A549 (cell line): ENCODE measurements around the gene PAPPA2. TPM values are rescaled to one million over a fixed set of nuclear protein-coding genes. Genes with fewer than 3 reads are reported as not detected.
"Not testable (repeated sequence)": the region's sequence is repeated elsewhere in the genome, so short reads cannot be mapped to it uniquely, and the experiment has no call there.

Experiments used
- ATAC-seq, 2 experiments: fragments of 200-7000 bp in 1 of 2; fragments of >200 bp in 1 of 2; cut with Nextera tagmentation in 1 of 2; cut with Tn5 transposase in 1 of 2; 3 replicates each; pipeline versions ENCODE4 v1.8.0 to v1.9.1; 2018 to 2020; ENCODE audit warnings: mild to moderate bottlenecking in 1 of 2, moderate library complexity in 1 of 2
- CTCF ChIA-PET: fragments of 300-600 bp; sonication (Branson Sonifier 250); formaldehyde crosslinking; extraction: SDS; loops from one replicate; lab custom pipeline; 2021; ENCODE audit warnings: antibody characterized with exemption, inconsistent platforms; lab: Yijun Ruan, JAX
- POLR2A ChIA-PET: fragments of 350-600 bp; formaldehyde crosslinking; extraction: SDS; loops from one replicate; lab custom pipeline; 2021; ENCODE audit warnings: antibody characterized with exemption, inconsistent platforms; lab: Yijun Ruan, JAX
- DNase-seq, 2 experiments: peaks; one replicate each; pipeline versions ENCODE4 v3.0.0 to v3.0.0-alpha.2; 2011 to 2016; ENCODE audit warnings: low read depth in 1 of 2, low spot score in 1 of 2
- FAIRE-seq: peaks from 2 replicates; lab custom pipeline; 2011; peaks lifted over from hg19 to GRCh38; lab: Jason Lieb, UNC
- H3K27ac ChIP-seq, 2 experiments: fragments of >200 bp; sonication (Bioruptor Twin); formaldehyde crosslinking; 3 replicates each; pipeline ENCODE4 v1.5.1; 2016 to 2017
- H3K4me1 ChIP-seq: fragments of >200 bp; sonication (Bioruptor Twin); formaldehyde crosslinking; 3 replicates; pipeline ENCODE4 v1.6.1; 2016
- H3K4me2 ChIP-seq: fragments of >200 bp; sonication (Bioruptor Twin); formaldehyde crosslinking; 3 replicates; pipeline ENCODE4 v1.6.1; 2016
- H3K4me3 ChIP-seq: fragments of >200 bp; sonication (Bioruptor Twin); formaldehyde crosslinking; 3 replicates; pipeline ENCODE4 v1.5.1; 2016
- H3K9me3 ChIP-seq: fragments of >200 bp; sonication (Bioruptor Twin); formaldehyde crosslinking; 3 replicates; pipeline ENCODE4 v1.6.1; 2016
- BHLHE40 ChIP-seq: IDR thresholded peaks from 2 replicates; pipeline ENCODE4 v1.6.1; 2012; ENCODE audit warnings: low read depth, low read length, inconsistent platforms
- CBX8 ChIP-seq: fragments of 200-600 bp; sonication (generic); IDR thresholded peaks from 2 replicates; pipeline ENCODE4 v1.6.1; 2016
- CHD2 ChIP-seq: fragments of 150-350 bp; IDR thresholded peaks from 2 replicates; pipeline ENCODE4 v1.6.1; 2014; ENCODE audit warnings: low read length; ENCODE audit not compliant: partially characterized antibody
- E2F6 ChIP-seq: IDR thresholded peaks from 2 replicates; pipeline ENCODE4 v1.6.1; 2012; ENCODE audit warnings: low read depth, borderline replicate concordance
- EHF ChIP-seq: fragments of 250-450 bp; sonication (Bioruptor Pico); IDR thresholded peaks from 2 replicates; pipeline ENCODE4 v1.5.0; 2020; ENCODE audit warnings: mild to moderate bottlenecking
- EHMT2 ChIP-seq: fragments of 200-600 bp; sonication (generic); IDR thresholded peaks from 2 replicates; pipeline ENCODE4 v1.6.1; 2016; ENCODE audit warnings: antibody characterized with exemption, low read depth, mild to moderate bottlenecking, moderate library complexity
- EP300 ChIP-seq, 2 experiments: fragments of >200 bp; sonication (Bioruptor Twin); formaldehyde crosslinking; IDR thresholded peaks; 2 replicates in 1 of 2; 3 replicates in 1 of 2; pipeline ENCODE4 v1.6.1; 2016 to 2017
- ESRRA ChIP-seq: fragments of 150-350 bp; IDR thresholded peaks from 2 replicates; pipeline ENCODE4 v1.6.1; 2014; ENCODE audit warnings: mild to moderate bottlenecking, low read length, borderline replicate concordance
- FOSL2 ChIP-seq, 2 experiments: fragments of 450-650 bp in 1 of 2; fragments of >200 bp in 1 of 2; sonication (Bioruptor Twin) in 1 of 2; formaldehyde crosslinking; IDR thresholded peaks; 2 replicates each; pipeline versions ENCODE4 v1.5.0 to v1.6.1; 2016 to 2020; ENCODE audit warnings: mild to moderate bottlenecking in 1 of 2, moderate library complexity in 1 of 2
- FOXS1 ChIP-seq: fragments of 250-450 bp; sonication (Bioruptor Pico); IDR thresholded peaks from 2 replicates; pipeline ENCODE4 v1.5.0; 2020; ENCODE audit warnings: mild to moderate bottlenecking, moderate library complexity
- HEYL ChIP-seq: fragments of 250-450 bp; sonication (Bioruptor Pico); IDR thresholded peaks from 2 replicates; pipeline ENCODE4 v1.8.0; 2021; ENCODE audit warnings: mild to moderate bottlenecking, moderate library complexity
- HMGXB4 ChIP-seq: fragments of 250-450 bp; sonication (Bioruptor Pico); IDR thresholded peaks from 2 replicates; pipeline ENCODE4 v1.5.0; 2021; ENCODE audit warnings: mild to moderate bottlenecking, moderate library complexity, borderline replicate concordance
- HOXB13 ChIP-seq: fragments of 250-450 bp; sonication (Bioruptor Pico); IDR thresholded peaks from 2 replicates; pipeline ENCODE4 v1.5.0; 2020; ENCODE audit warnings: low read depth, mild to moderate bottlenecking, moderate library complexity
- MAFK ChIP-seq: fragments of 450-650 bp; IDR thresholded peaks from 2 replicates; pipeline ENCODE4 v1.6.1; 2014; ENCODE audit not compliant: partially characterized antibody
- MYC ChIP-seq: IDR thresholded peaks from 2 replicates; pipeline ENCODE4 v1.6.1; 2012; ENCODE audit warnings: mild to moderate bottlenecking, inconsistent platforms, low read length, improper control_type of control experiment, borderline replicate concordance
- NFE2L2 ChIP-seq: fragments of 150-350 bp; conservative IDR thresholded peaks from 2 replicates; pipeline ENCODE4 v1.6.1; 2014; ENCODE audit warnings: low read length
- NPAS2 ChIP-seq: fragments of 250-450 bp; sonication (Bioruptor Pico); IDR thresholded peaks from 2 replicates; pipeline ENCODE4 v1.8.0; 2022; ENCODE audit warnings: mild to moderate bottlenecking, moderate library complexity, borderline replicate concordance
- NR3C1 ChIP-seq: fragments of >200 bp; sonication (Bioruptor Twin); formaldehyde crosslinking; IDR thresholded peaks from 3 replicates; pipeline ENCODE4 v1.6.1; 2017
- PHF8 ChIP-seq: fragments of 200-600 bp; sonication (generic); IDR thresholded peaks from 2 replicates; pipeline ENCODE4 v1.6.1; 2016; ENCODE audit warnings: low read depth, mild to moderate bottlenecking, antibody characterized with exemption, moderate library complexity, borderline replicate concordance
- POLR2A ChIP-seq: IDR thresholded peaks from 2 replicates; pipeline ENCODE4 v1.6.1; 2012; ENCODE audit warnings: mild to moderate bottlenecking, low read length
- POLR2AphosphoS2 ChIP-seq: conservative IDR thresholded peaks from 2 replicates; pipeline ENCODE4 v1.6.1; 2012; ENCODE audit warnings: low read length, improper control_type of control experiment, inconsistent platforms
- RAD21 ChIP-seq, 2 experiments: fragments of >200 bp in 1 of 2; sonication (Bioruptor Twin) in 1 of 2; formaldehyde crosslinking in 1 of 2; IDR thresholded peaks in 1 of 2; conservative IDR thresholded peaks in 1 of 2; 2 replicates in 1 of 2; 3 replicates in 1 of 2; pipeline ENCODE4 v1.6.1; 2012 to 2018; ENCODE audit warnings: inconsistent platforms in 1 of 2
- RARB ChIP-seq: fragments of 250-450 bp; sonication (Bioruptor Pico); IDR thresholded peaks from 2 replicates; pipeline ENCODE4 v1.8.0; 2021; ENCODE audit warnings: mild to moderate bottlenecking, moderate library complexity
- RFX5 ChIP-seq: fragments of 450-650 bp; IDR thresholded peaks from 2 replicates; pipeline ENCODE4 v1.7.1; 2014; ENCODE audit warnings: antibody characterized with exemption, mild to moderate bottlenecking, moderate library complexity
- SMC3 ChIP-seq: fragments of >200 bp; sonication (Bioruptor Twin); formaldehyde crosslinking; IDR thresholded peaks from 3 replicates; pipeline ENCODE4 v1.6.1; 2018; ENCODE audit warnings: inconsistent platforms
- SREBF2 ChIP-seq: fragments of 450-650 bp; IDR thresholded peaks from 2 replicates; pipeline ENCODE4 v1.6.1; 2014; ENCODE audit warnings: mild to moderate bottlenecking, moderate library complexity
- TFCP2L1 ChIP-seq: fragments of 250-450 bp; sonication (Bioruptor Pico); IDR thresholded peaks from 2 replicates; pipeline ENCODE4 v1.5.0; 2021; ENCODE audit warnings: mild to moderate bottlenecking
- ZFP36 ChIP-seq: fragments of 450-650 bp; IDR thresholded peaks from 2 replicates; pipeline ENCODE4 v1.6.1; 2014; ENCODE audit warnings: borderline replicate concordance; ENCODE audit not compliant: partially characterized antibody
- ZNF302 ChIP-seq: fragments of 250-450 bp; sonication (Bioruptor Pico); IDR thresholded peaks from 2 replicates; pipeline ENCODE4 v1.9.0; 2021; ENCODE audit warnings: inconsistent platforms, mild to moderate bottlenecking, moderate library complexity
- WGBS: methylation state at CpG from one replicate; pipeline ENCODE4 v1.1.6; 2017; ENCODE audit errors: missing lambda C conversion rate; 5-methylcytosine and 5-hydroxymethylcytosine counted together
- polyA plus RNA-seq, 4 experiments: library from polyadenylated mRNA; depleted of rRNA in 3 of 4; stranded (reverse); fragments of >200 nt; fragmentation: RNase III in 1 of 4; extraction: RNeasy Plus Mini Kit Qiagen cat#74134 plus additional on column Dnase treatment in 1 of 4; gene quantifications; 2 replicates in 3 of 4; 3 replicates in 1 of 4; pipeline ENCODE4 v1.2.3, GENCODE V29; 2011 to 2017

PAPPA2 gene
- polyA plus RNA-seq, 2 of the 4 experiments (the other 2 are of a cell fraction) = 0.03 to 0.72 TPM

GRCh38 chr1:176450526-176450925 is 12.4 kb upstream of the PAPPA2 start:
- POLR2A ChIA-PET = no interaction called here
- ATAC-seq (0 out of 6 replicates have a peak, but pooled peaks of 1 of the 2 experiments have one; percentile 18), DNase-seq (no peak), FAIRE-seq (no peak)
- CTCF ChIA-PET = interaction anchor here (0.9 kb wide), 1 partner anchor 17 kb away, joined by 4 read pairs; no protein-coding TSS in a partner anchor
- Histone ChIP-seq H3K27ac (no peak overlapping the region), H3K4me1 (no peaks in the 10 kb centered on the region), H3K4me2 (no peak overlapping the region), H3K9me3 (no peaks in the 10 kb centered on the region), H3K4me3 (no peak overlapping the region)
- no peak for TF ChIP-seq FOSL2 (IDR thresholded peaks at IDR 0.05)
- TF ChIP-seq FOSL2 (CRISPR knock-in tag; IDR thresholded peaks at IDR 0.05) = no peak
- no peak for TF ChIP-seq ZNF302
- TF ChIP-seq BHLHE40 = no peak
- TF ChIP-seq HOXB13 (CRISPR knock-in tag) = no peak
- TF ChIP-seq E2F6 = no peak
- TF ChIP-seq FOXS1 (CRISPR knock-in tag) = no peak
- no peak for TF ChIP-seq POLR2AphosphoS2
- TF ChIP-seq RFX5 = no peak
- TF ChIP-seq SREBF2 = no peak
- TF ChIP-seq ESRRA = no peak
- no peak for TF ChIP-seq NPAS2 (CRISPR knock-in tag)
- TF ChIP-seq CHD2 = no peak
- TF ChIP-seq NFE2L2 = no peak
- no peak for TF ChIP-seq NR3C1
- no peak for TF ChIP-seq HEYL (CRISPR knock-in tag)
- no peak for TF ChIP-seq RAD21 (conservative IDR thresholded peaks at IDR 0.05 in 1 of 2, IDR thresholded peaks at IDR 0.05 in 1 of 2)
- no peak for TF ChIP-seq SMC3
- WGBS = 0% methylated on average over 1 of the region's 1 CpG

- ATAC-seq, H3K4me1 ChIP-seq, CTCF ChIA-PET, H3K4me3 ChIP-seq, DNase-seq, POLR2A ChIA-PET, FAIRE-seq, H3K9me3 ChIP-seq, H3K27ac ChIP-seq, H3K4me2 ChIP-seq: not testable (repeated sequence)
- WGBS = 0% methylated on average over 2 of the region's 2 CpGs
These were observed 11.2 kb upstream of the PAPPA2 start for GRCh38 chr1:176451741-176452140.

- Histone ChIP-seq H3K27ac (no peak overlapping the region), H3K9me3 (no peaks in the 10 kb centered on the region), H3K4me3 (no peak overlapping the region), H3K4me2 (no peak overlapping the region), H3K4me1 (no peaks in the 10 kb centered on the region)
- FAIRE-seq (no peak), DNase-seq (no peak), ATAC-seq (0 out of 6 replicates have a peak, but pooled peaks of 1 of the 2 experiments have one; percentile 30)
- CTCF ChIA-PET = no interaction called here
- WGBS = 5% methylated on average over 8 of the region's 8 CpGs
- POLR2A ChIA-PET = no interaction called here
- TF ChIP-seq EHF (no peak), E2F6 (no peak), EP300 (IDR thresholded peaks at IDR 0.05) (no peak), RARB (CRISPR knock-in tag) (no peak), MYC (no peak), ESRRA (no peak), ZFP36 (no peak), TFCP2L1 (no peak), CBX8 (no peak), RAD21 (conservative IDR thresholded peaks at IDR 0.05 in 1 of 2, IDR thresholded peaks at IDR 0.05 in 1 of 2) (no peak), EHMT2 (no peak), PHF8 (no peak), HMGXB4 (CRISPR knock-in tag) (no peak), MAFK (no peak), POLR2A (no peak), NR3C1 (no peak), SREBF2 (no peak), HEYL (CRISPR knock-in tag) (no peak)
These were observed 6.2 kb upstream of the PAPPA2 start for GRCh38 chr1:176456795-176457194.
